Suprapubic skin (tissue), 3 donors: ENCODE results near the gene PTPRS.

Experiments used
- CTCF ChIP-seq, 2 donors: fragments of 200-600 bp in 1 of 2; fragments of 450-650 bp in 1 of 2; sonication (generic) in 1 of 2; IDR thresholded peaks; one replicate each; pipeline ENCODE4 v1.5.1; 2016 to 2019; ENCODE audit warnings: antibody characterized with exemption in 2 of 2, mild to moderate bottlenecking in 1 of 2, moderate library complexity in 1 of 2
- EP300 ChIP-seq: sonication (generic); formaldehyde crosslinking; IDR thresholded peaks from one replicate; pipeline ENCODE4 v1.6.1; 2017; ENCODE audit warnings: antibody characterized with exemption
- POLR2A ChIP-seq, 2 donors: fragments of 450-650 bp; IDR thresholded peaks; one replicate each; pipeline ENCODE4 v1.6.1; 2017; ENCODE audit warnings: antibody characterized with exemption in 2 of 2, mild to moderate bottlenecking in 2 of 2, moderate library complexity in 2 of 2

DNA sequence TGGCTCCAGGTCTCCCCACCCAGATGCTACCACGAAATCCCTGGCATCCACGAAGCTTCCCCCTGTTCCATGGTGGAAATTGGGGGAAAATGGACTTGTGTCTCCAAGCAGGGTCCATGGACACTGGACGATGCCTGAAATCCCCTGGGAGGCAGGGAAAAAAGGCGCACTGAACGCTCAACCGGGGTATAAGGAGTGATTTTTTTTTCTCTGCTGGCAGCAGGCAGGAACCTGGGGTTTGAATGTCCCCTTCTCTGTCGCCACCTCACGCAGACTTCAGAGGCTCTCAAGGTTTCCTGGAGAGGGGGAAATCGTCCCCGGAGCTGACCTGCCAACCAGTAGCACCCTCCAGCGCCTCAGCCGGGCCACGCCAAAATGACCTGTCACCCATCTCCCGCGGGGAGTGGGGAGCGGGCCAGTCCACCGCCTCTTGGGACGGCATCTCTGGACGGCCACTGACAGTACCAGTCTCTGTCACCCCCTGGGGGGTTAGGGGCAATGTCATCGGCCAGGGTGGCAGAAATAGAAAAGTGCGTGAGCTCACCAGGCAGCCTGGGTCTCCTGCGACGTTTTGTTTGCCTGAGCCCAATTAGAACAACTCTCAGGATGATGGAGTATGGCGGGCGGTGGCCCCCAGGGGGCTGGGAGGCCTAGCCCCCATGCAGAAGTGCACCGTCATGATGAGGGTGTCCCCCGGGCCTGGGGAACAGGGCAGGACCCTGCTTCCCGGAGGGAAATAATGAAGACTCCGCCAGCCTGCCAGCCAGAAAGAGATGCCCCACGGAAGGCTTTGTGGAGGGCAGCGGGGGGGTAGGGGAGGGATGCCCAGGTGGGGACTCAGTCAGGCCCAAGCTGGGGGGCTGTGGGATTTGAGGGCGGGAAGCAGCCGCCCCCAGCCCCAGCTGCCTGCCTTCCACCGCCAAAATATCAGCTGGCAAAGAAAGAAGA, 2.6 kb downstream of the PTPRS start:
- TF ChIP-seq POLR2A (IDR thresholded peaks at IDR 0.05) (no peak), CTCF (IDR thresholded peaks at IDR 0.05) (no peak), EP300 (no peak)
